ENCODE data around the gene BAIAP2L1. TPM values are rescaled to one million over a fixed set of nuclear protein-coding genes. Genes with fewer than 3 reads are reported as not detected.

Gene BAIAP2L1
- total RNA-seq, 1 donor from 2014 or later, result 10.9 TPM

GRCh38 chr7:98293746-98294145 is 107.1 kb downstream of the BAIAP2L1 start:
- no peak overlapping the region for H3K4me3 Mint-ChIP-seq (ENCODE audit: unreplicated experiment)
- H3K27ac Mint-ChIP-seq (ENCODE audit: unreplicated experiment), result no peak overlapping the region
- no peaks in the 10 kb centered on the region for H3K27me3 Mint-ChIP-seq (ENCODE audit: unreplicated experiment)
- H3K9me3 Mint-ChIP-seq (ENCODE audit: unreplicated experiment), result no peaks in the 10 kb centered on the region
- peaks cover 20% of the 10 kb centered on the region for H3K36me3 Mint-ChIP-seq (ENCODE audit: unreplicated experiment)
- no peak for DNase-seq (ENCODE audit: extremely low spot score, unreplicated experiment)
- peaks cover 24% of the 10 kb centered on the region for H3K4me1 Mint-ChIP-seq (ENCODE audit: unreplicated experiment)
- no peak for TF ChIP-seq CTCF (IDR thresholded peaks at IDR 0.05)

DNA sequence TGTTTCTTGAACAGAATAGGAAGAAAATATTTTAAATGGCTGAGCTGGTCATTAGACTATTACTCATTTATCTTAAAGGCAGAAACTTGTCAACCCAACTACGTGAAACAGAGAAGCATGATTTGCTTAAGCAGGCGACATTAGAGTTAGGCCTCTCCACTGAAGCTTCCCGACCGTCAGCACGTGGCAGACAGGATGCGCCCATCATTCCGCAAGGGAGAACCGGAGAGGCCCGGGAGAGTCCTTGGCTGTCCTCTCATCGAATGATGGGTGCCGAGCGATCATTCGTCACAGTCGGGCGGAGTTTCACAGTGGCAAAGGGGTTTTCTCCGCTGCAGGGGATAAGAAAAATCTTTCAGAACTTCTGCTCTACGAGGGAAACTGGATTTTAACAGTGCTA is 107.6 kb downstream of the BAIAP2L1 start:
- no peak overlapping the region for H3K4me3 Mint-ChIP-seq (ENCODE audit: unreplicated experiment)

DNA sequence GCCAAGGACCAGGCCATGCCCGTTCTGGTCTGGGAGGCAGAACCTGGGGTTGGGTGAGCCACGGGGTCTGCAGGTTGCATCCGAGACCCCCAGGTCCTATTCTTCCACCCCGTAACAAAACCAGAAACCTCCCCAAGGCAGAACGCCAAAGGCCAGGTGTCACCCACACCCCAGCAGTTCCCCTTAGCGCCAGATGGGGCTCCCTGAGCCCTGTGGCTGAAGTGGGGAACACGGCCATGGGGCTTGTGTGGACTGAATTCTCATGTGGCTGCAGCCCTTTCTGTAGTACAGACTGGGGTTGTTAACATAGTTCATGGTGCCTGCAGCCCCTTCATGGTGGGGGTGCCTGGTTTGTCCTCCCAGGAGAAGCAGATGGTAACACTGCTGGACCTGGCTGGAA is 109.2 kb downstream of the BAIAP2L1 start:
- Mint-ChIP-seq H3K9me3 (ENCODE audit: unreplicated experiment) (no peaks in the 10 kb centered on the region), H3K27me3 (ENCODE audit: unreplicated experiment) (no peaks in the 10 kb centered on the region), H3K4me3 (ENCODE audit: unreplicated experiment) (no peak overlapping the region), H3K27ac (ENCODE audit: unreplicated experiment) (no peak overlapping the region), H3K4me1 (ENCODE audit: unreplicated experiment) (peaks cover 31% of the 10 kb centered on the region), H3K36me3 (ENCODE audit: unreplicated experiment) (peaks cover 18% of the 10 kb centered on the region)
- no peak for DNase-seq (ENCODE audit: extremely low spot score, unreplicated experiment)
- peak; percentile 10 for TF ChIP-seq CTCF (IDR thresholded peaks at IDR 0.05)

More for the DNA sequence above, 107.6 kb downstream of the BAIAP2L1 start:
- Mint-ChIP-seq H3K4me1 (ENCODE audit: unreplicated experiment) (peaks cover 27% of the 10 kb centered on the region), H3K9me3 (ENCODE audit: unreplicated experiment) (no peaks in the 10 kb centered on the region), H3K36me3 (ENCODE audit: unreplicated experiment) (peaks cover 22% of the 10 kb centered on the region), H3K27ac (ENCODE audit: unreplicated experiment) (no peak overlapping the region), H3K27me3 (ENCODE audit: unreplicated experiment) (no peaks in the 10 kb centered on the region)
- no peak for TF ChIP-seq CTCF (IDR thresholded peaks at IDR 0.05)
- DNase-seq (ENCODE audit: extremely low spot score, unreplicated experiment), result no peak

DNA sequence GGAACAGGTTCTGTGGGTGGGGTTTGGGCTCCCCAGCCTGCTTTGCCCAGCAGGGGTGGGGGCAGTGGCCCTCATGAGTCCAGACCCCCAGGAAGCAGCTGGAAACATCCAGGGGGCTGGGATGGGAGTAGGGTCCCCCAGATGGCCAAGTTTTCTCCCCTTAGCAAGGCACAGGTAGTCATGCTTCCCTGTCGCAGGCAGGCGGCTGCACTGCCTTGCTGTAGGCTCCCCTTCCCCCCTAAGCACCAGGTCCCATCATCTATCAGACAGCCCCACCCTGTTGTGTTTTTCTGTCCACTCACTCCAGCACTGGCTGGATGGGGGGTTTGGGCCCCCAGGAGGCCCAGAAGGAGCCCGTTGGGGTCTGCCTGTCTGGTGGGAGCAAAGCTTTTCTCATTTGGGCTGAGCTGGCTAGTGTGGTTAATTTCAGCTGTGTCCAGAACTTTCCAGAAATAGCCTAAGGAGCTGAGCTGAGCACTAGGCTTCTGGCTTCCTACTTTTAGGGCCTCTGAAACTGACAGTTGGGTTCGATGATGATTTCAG is 111.5 kb downstream of the BAIAP2L1 start:
- peaks cover 40% of the 10 kb centered on the region for H3K4me1 Mint-ChIP-seq (ENCODE audit: unreplicated experiment)
- no peaks in the 10 kb centered on the region for H3K27me3 Mint-ChIP-seq (ENCODE audit: unreplicated experiment)
- no peaks in the 10 kb centered on the region for H3K9me3 Mint-ChIP-seq (ENCODE audit: unreplicated experiment)
- TF ChIP-seq CTCF (IDR thresholded peaks at IDR 0.05), result no peak
- peaks cover 15% of the 10 kb centered on the region for H3K36me3 Mint-ChIP-seq (ENCODE audit: unreplicated experiment)
- peak overlapping the region; percentile 14 for H3K27ac Mint-ChIP-seq (ENCODE audit: unreplicated experiment)
- no peak overlapping the region for H3K4me3 Mint-ChIP-seq (ENCODE audit: unreplicated experiment)
- no peak for DNase-seq (ENCODE audit: extremely low spot score, unreplicated experiment)

DNA sequence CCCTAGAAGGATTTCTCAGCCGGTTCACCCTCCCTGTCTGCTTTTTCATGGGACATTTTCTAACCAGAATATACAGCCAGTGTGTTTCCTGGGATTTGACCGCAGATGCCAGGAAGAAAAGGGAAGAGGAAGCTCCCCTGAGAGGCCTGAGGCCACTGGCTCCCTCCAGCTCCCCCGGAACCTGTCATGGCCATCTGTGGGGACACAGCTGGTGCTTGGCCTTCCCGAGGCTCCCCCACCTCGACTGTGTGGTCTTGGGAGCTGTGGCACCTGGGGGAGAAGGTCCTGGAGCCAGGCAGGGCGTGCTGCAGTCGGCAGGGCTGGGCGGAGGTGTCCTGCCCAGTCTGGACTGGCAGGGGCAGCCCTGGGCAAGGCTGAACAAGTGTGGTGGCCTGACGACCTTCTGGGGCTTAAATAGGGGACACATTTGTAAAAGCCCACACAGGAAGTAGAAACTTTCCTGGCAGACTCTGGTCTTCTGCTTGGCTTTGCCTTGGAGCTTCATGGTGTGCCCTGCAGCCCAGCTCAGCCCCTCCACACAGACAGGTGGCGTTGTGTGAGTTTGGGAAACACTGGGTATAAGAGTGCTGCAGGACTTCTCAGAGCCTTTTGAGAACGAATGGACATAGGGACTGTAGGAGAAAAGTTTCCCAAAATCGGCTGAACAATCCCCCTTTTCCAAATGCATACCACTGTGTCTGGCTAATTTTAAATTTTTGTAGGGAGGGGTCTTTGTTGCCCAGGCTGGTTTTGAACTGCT is 112.6 kb downstream of the BAIAP2L1 start:
- Mint-ChIP-seq H3K9me3 (ENCODE audit: unreplicated experiment) (no peaks in the 10 kb centered on the region), H3K4me3 (ENCODE audit: unreplicated experiment) (no peak overlapping the region)

More for the DNA sequence above, 112.6 kb downstream of the BAIAP2L1 start:
- H3K36me3 Mint-ChIP-seq (ENCODE audit: unreplicated experiment), result peaks cover 13% of the 10 kb centered on the region
- TF ChIP-seq CTCF (IDR thresholded peaks at IDR 0.05), result no peak
- H3K4me1 Mint-ChIP-seq (ENCODE audit: unreplicated experiment), result peaks cover 49% of the 10 kb centered on the region
- no peak for DNase-seq (ENCODE audit: extremely low spot score, unreplicated experiment)
- no peaks in the 10 kb centered on the region for H3K27me3 Mint-ChIP-seq (ENCODE audit: unreplicated experiment)
- peak overlapping the region; percentile 27 for H3K27ac Mint-ChIP-seq (ENCODE audit: unreplicated experiment)
